ENCODE data around the gene TENT4A. TPM values are rescaled to one million over a fixed set of nuclear protein-coding genes. Genes with fewer than 3 reads are reported as not detected.

Gene TENT4A
- total RNA-seq, 1 experiment from 2014 or later: 51.7 TPM

DNA sequence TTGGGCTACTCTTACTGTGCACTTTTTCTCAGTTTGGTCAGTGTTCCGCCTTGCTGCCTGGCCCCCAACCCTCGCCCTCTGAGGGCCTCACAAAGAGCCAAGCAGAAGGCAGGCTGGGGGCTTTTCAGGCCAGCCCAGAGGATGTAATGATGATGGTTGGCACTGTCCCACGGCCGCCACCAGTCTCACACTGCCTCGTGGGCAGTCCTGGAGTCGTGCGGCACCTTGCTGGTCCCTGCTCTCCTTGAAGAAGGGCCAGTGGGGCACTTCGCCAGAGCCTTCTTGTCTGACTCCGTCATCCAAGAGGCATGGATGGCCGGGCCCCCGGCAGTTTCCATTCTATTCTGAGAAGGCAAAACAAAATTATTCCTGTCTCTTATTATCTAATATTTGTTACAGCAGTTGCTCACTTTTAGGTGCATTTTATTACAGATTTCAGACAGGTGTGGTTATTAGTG, 21.0 kb downstream of the TENT4A start:
- CTCF ChIA-PET: no interaction called here
- H3K9me3 ChIP-seq (ENCODE audit: low read depth, low read length, poor library complexity, severe bottlenecking): no peaks in the 10 kb centered on the region
- no peak overlapping the region for H3K27ac ChIP-seq (ENCODE audit: low read depth, low read length, poor library complexity, severe bottlenecking)
- intact Hi-C loops (cut with micrococcal nuclease; ENCODE audit: unreplicated experiment): no loop called here
- BruUV-seq (replicated peaks): no TSS peak
- TF ChIP-seq, protein P1, sequence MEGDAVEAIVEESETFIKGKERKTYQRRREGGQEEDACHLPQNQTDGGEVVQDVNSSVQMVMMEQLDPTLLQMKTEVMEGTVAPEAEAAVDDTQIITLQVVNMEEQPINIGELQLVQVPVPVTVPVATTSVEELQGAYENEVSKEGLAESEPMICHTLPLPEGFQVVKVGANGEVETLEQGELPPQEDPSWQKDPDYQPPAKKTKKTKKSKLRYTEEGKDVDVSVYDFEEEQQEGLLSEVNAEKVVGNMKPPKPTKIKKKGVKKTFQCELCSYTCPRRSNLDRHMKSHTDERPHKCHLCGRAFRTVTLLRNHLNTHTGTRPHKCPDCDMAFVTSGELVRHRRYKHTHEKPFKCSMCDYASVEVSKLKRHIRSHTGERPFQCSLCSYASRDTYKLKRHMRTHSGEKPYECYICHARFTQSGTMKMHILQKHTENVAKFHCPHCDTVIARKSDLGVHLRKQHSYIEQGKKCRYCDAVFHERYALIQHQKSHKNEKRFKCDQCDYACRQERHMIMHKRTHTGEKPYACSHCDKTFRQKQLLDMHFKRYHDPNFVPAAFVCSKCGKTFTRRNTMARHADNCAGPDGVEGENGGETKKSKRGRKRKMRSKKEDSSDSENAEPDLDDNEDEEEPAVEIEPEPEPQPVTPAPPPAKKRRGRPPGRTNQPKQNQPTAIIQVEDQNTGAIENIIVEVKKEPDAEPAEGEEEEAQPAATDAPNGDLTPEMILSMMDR (conservative IDR thresholded peaks at IDR 0.05; ENCODE audit: low read depth, low read length): no peak
- TF ChIP-seq EZH2 (IDR thresholded peaks at IDR 0.05; ENCODE audit: borderline replicate concordance, low read depth, low read length, poor library complexity, severe bottlenecking): no peak
- peaks cover 17% of the 10 kb centered on the region for H3K36me3 ChIP-seq (ENCODE audit: insufficient read depth, low read length, poor library complexity, severe bottlenecking)
- H3K4me3 ChIP-seq (ENCODE audit: low read depth, low read length, poor library complexity, severe bottlenecking): no peak overlapping the region
- POLR2A ChIA-PET (ENCODE audit: low non-redundant PET): no interaction called here
- H3K27me3 ChIP-seq (replicated peaks; ENCODE audit: insufficient read depth, low read depth, low read length, poor library complexity): no peaks in the 10 kb centered on the region
- H3K4me1 ChIP-seq (ENCODE audit: insufficient read depth, low read length, poor library complexity, severe bottlenecking): peaks cover 42% of the 10 kb centered on the region
- no peak for DNase-seq (ENCODE audit: low spot score)

DNA sequence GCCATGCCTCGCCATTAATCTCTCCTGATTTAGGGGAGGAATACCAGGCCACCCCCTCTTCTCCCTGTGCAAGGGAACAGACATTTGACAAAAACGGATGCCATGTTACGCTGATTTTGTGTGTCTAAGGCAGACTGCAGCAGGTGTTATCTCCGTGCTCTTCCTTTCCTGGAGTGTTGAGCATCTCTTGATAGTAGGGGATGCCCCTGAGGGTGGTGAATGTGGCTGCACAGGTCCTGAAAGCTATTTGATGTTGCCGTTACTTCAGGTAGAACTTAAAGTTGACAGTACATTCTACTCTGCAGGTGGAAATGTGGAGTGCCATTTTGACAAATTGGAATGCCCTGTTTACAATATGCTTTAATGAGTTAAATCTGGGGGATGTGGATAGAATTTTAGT, 21.5 kb downstream of the TENT4A start:
- H3K4me3 ChIP-seq (ENCODE audit: low read depth, low read length, poor library complexity, severe bottlenecking): no peak overlapping the region
- H3K9me3 ChIP-seq (ENCODE audit: low read depth, low read length, poor library complexity, severe bottlenecking): no peaks in the 10 kb centered on the region
- no peak overlapping the region for H3K27ac ChIP-seq (ENCODE audit: low read depth, low read length, poor library complexity, severe bottlenecking)
- intact Hi-C loops (cut with micrococcal nuclease; ENCODE audit: unreplicated experiment): no loop called here
- no peaks in the 10 kb centered on the region for H3K27me3 ChIP-seq (replicated peaks; ENCODE audit: insufficient read depth, low read depth, low read length, poor library complexity)
- POLR2A ChIA-PET (ENCODE audit: low non-redundant PET): no interaction called here
- CTCF ChIA-PET: no interaction called here
- H3K4me1 ChIP-seq (ENCODE audit: insufficient read depth, low read length, poor library complexity, severe bottlenecking): peaks cover 37% of the 10 kb centered on the region
- H3K36me3 ChIP-seq (ENCODE audit: insufficient read depth, low read length, poor library complexity, severe bottlenecking): peaks cover 22% of the 10 kb centered on the region
- no peak for TF ChIP-seq EZH2 (IDR thresholded peaks at IDR 0.05; ENCODE audit: borderline replicate concordance, low read depth, low read length, poor library complexity, severe bottlenecking)
- TF ChIP-seq, protein P1 (conservative IDR thresholded peaks at IDR 0.05; ENCODE audit: low read depth, low read length): no peak
- BruUV-seq (replicated peaks): no TSS peak
- DNase-seq (ENCODE audit: low spot score): no peak

DNA sequence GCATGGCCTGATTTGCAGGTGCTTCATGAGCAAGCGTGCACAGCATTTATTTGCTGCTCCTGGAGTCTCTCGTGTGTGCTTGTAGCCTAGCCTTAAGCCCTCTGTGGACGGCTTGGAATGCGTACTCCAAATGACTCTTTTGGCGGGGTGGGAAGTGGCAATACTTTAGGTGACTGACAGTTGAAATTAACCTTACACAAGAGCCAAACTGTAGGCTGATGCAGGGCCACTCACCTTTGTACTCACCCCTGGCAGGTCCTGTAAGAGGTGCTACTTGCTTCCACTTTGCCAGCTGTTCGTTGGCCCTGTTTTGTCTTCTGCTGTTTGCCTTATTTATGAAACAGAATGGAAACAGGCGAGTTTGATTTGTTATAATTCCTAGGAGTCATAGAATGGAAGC, 22.9 kb downstream of the TENT4A start:
- BruUV-seq (replicated peaks): no TSS peak
- ChIA-PET CTCF (no interaction called here), POLR2A (ENCODE audit: low non-redundant PET) (no interaction called here)
- H3K27ac ChIP-seq (ENCODE audit: low read depth, low read length, poor library complexity, severe bottlenecking): no peak overlapping the region
- H3K36me3 ChIP-seq (ENCODE audit: insufficient read depth, low read length, poor library complexity, severe bottlenecking): peaks cover 24% of the 10 kb centered on the region
- peaks cover 24% of the 10 kb centered on the region for H3K4me1 ChIP-seq (ENCODE audit: insufficient read depth, low read length, poor library complexity, severe bottlenecking)
- no peaks in the 10 kb centered on the region for H3K9me3 ChIP-seq (ENCODE audit: low read depth, low read length, poor library complexity, severe bottlenecking)
- no peak overlapping the region for H3K4me3 ChIP-seq (ENCODE audit: low read depth, low read length, poor library complexity, severe bottlenecking)
- no peaks in the 10 kb centered on the region for H3K27me3 ChIP-seq (replicated peaks; ENCODE audit: insufficient read depth, low read depth, low read length, poor library complexity)
- intact Hi-C loops (cut with micrococcal nuclease; ENCODE audit: unreplicated experiment): no loop called here
- TF ChIP-seq, protein P1 (conservative IDR thresholded peaks at IDR 0.05; ENCODE audit: low read depth, low read length): no peak
- TF ChIP-seq EZH2 (IDR thresholded peaks at IDR 0.05; ENCODE audit: borderline replicate concordance, low read depth, low read length, poor library complexity, severe bottlenecking): no peak
- DNase-seq (ENCODE audit: low spot score): no peak
